HEK293 (cell line): Measurements from ENCODE around the gene RASEF.

Experiments
- CTCF ChIA-PET: fragments of 350-600 bp; formaldehyde crosslinking; extraction: SDS; loops from one replicate; lab custom pipeline; 2021; ENCODE audit warnings: antibody characterized with exemption; lab: Yijun Ruan, JAX
- POLR2A ChIA-PET: fragments of 300-600 bp; formaldehyde crosslinking; extraction: SDS; loops from one replicate; lab custom pipeline; 2020; ENCODE audit warnings: antibody characterized with exemption, inconsistent platforms; lab: Yijun Ruan, JAX
- H3K27ac ChIP-seq: fragments of 200-500 bp; sonication (Bioruptor generic); 2 replicates; pipeline ENCODE4 v1.5.1; 2014; ENCODE audit warnings: low read depth, low read length, control low read depth, inconsistent platforms; ENCODE audit errors: extremely low read depth
- H3K36me3 ChIP-seq, 2 experiments: fragments of 200-500 bp in 1 of 2; sonication (Bioruptor generic) in 1 of 2; 1 replicate in 1 of 2; 2 replicates in 1 of 2; pipeline ENCODE4 v1.5.1; 2014 to 2017; ENCODE audit warnings: inconsistent platforms in 2 of 2, low read length in 2 of 2; ENCODE audit not compliant: control insufficient read depth in 2 of 2, insufficient read depth in 1 of 2
- H3K4me1 ChIP-seq: fragments of 200-500 bp; sonication (Bioruptor generic); 2 replicates; pipeline ENCODE4 v1.5.1; 2014; ENCODE audit warnings: mild to moderate bottlenecking, low read length, inconsistent platforms; ENCODE audit not compliant: control insufficient read depth, insufficient read depth
- H3K4me3 ChIP-seq: 2 replicates; pipeline ENCODE4 v1.5.1; 2011; ENCODE audit warnings: low read depth, mild to moderate bottlenecking, control low read depth, low read length, moderate library complexity
- H3K9me3 ChIP-seq: fragments of 200-500 bp; sonication (Bioruptor generic); 2 replicates; pipeline ENCODE4 v1.5.1; 2014; ENCODE audit warnings: low read depth, low read length, inconsistent platforms; ENCODE audit not compliant: control insufficient read depth, insufficient read depth
- ELK4 ChIP-seq: IDR thresholded peaks from 2 replicates; pipeline ENCODE4 v1.6.1; 2011; ENCODE audit warnings: mild to moderate bottlenecking, low read depth, low read length, borderline replicate concordance
- GLIS1 ChIP-seq: fragments of 450-650 bp; formaldehyde crosslinking; IDR thresholded peaks from 2 replicates; pipeline ENCODE4 v1.5.1; 2016; ENCODE audit warnings: missing biosample characterization, missing genetic modification characterization
- KLF17 ChIP-seq: fragments of 450-650 bp; formaldehyde crosslinking; IDR thresholded peaks from 2 replicates; pipeline ENCODE4 v1.5.1; 2016; ENCODE audit warnings: missing biosample characterization, missing genetic modification characterization
- KLF7 ChIP-seq: fragments of 450-650 bp; formaldehyde crosslinking; IDR thresholded peaks from 2 replicates; pipeline ENCODE4 v1.5.1; 2016; ENCODE audit warnings: missing biosample characterization, missing genetic modification characterization, borderline replicate concordance
- MYNN ChIP-seq: fragments of 450-650 bp; formaldehyde crosslinking; IDR thresholded peaks from 2 replicates; pipeline ENCODE4 v1.5.1; 2016; ENCODE audit warnings: missing biosample characterization, missing genetic modification characterization, borderline replicate concordance
- REST ChIP-seq: fragments of 450-650 bp; formaldehyde crosslinking; IDR thresholded peaks from 2 replicates; pipeline ENCODE4 v1.5.1; 2016; ENCODE audit warnings: missing biosample characterization, missing genetic modification characterization
- SALL2 ChIP-seq: fragments of 450-650 bp; formaldehyde crosslinking; IDR thresholded peaks from 2 replicates; pipeline ENCODE4 v1.5.0; 2017; ENCODE audit warnings: missing biosample characterization, mild to moderate bottlenecking, missing genetic modification characterization, borderline replicate concordance
- SCRT2 ChIP-seq: fragments of 450-650 bp; formaldehyde crosslinking; IDR thresholded peaks from 2 replicates; pipeline ENCODE4 v1.5.1; 2016; ENCODE audit warnings: missing biosample characterization, missing genetic modification characterization
- ZBTB20 ChIP-seq: fragments of 450-650 bp; formaldehyde crosslinking; IDR thresholded peaks from 2 replicates; pipeline ENCODE4 v1.5.1; 2016; ENCODE audit warnings: missing biosample characterization, missing genetic modification characterization
- ZBTB26 ChIP-seq: fragments of 450-650 bp; formaldehyde crosslinking; optimal IDR thresholded peaks from 2 replicates; pipeline ENCODE3; 2016; ENCODE audit warnings: missing biosample characterization, mild to moderate bottlenecking, missing genetic modification characterization
- ZBTB7A ChIP-seq: fragments of 450-650 bp; formaldehyde crosslinking; IDR thresholded peaks from 2 replicates; pipeline ENCODE4 v1.5.1; 2016; ENCODE audit warnings: low read depth, missing biosample characterization, missing genetic modification characterization
- ZNF121 ChIP-seq: fragments of 450-650 bp; formaldehyde crosslinking; IDR thresholded peaks from 2 replicates; pipeline ENCODE4 v1.5.1; 2016; ENCODE audit warnings: missing biosample characterization, missing genetic modification characterization
- ZNF18 ChIP-seq: fragments of 450-650 bp; formaldehyde crosslinking; IDR thresholded peaks from 2 replicates; pipeline ENCODE4 v1.5.1; 2016; ENCODE audit warnings: missing biosample characterization, missing genetic modification characterization
- ZNF202 ChIP-seq: fragments of 450-650 bp; formaldehyde crosslinking; IDR thresholded peaks from 2 replicates; pipeline ENCODE4 v1.5.1; 2016; ENCODE audit warnings: missing biosample characterization, missing genetic modification characterization, borderline replicate concordance
- ZNF311 ChIP-seq: fragments of 450-650 bp; formaldehyde crosslinking; IDR thresholded peaks from 2 replicates; pipeline ENCODE4 v1.5.1; 2017; ENCODE audit warnings: missing biosample characterization, missing genetic modification characterization, borderline replicate concordance
- ZNF341 ChIP-seq: fragments of 450-650 bp; formaldehyde crosslinking; IDR thresholded peaks from 2 replicates; pipeline ENCODE4; 2016; ENCODE audit warnings: low read depth, missing biosample characterization, missing genetic modification characterization
- ZNF391 ChIP-seq: fragments of 450-650 bp; formaldehyde crosslinking; IDR thresholded peaks from 2 replicates; pipeline ENCODE4 v1.5.1; 2016; ENCODE audit warnings: low read depth, missing biosample characterization, missing genetic modification characterization, borderline replicate concordance
- ZNF398 ChIP-seq: fragments of 450-650 bp; formaldehyde crosslinking; IDR thresholded peaks from 2 replicates; pipeline ENCODE4 v1.5.1; 2017; ENCODE audit warnings: missing biosample characterization, missing genetic modification characterization
- ZNF433 ChIP-seq: fragments of 450-650 bp; formaldehyde crosslinking; IDR thresholded peaks from 2 replicates; pipeline ENCODE4 v1.5.1; 2016; ENCODE audit warnings: missing biosample characterization, missing genetic modification characterization, low read depth
- ZNF514 ChIP-seq: fragments of 450-650 bp; formaldehyde crosslinking; IDR thresholded peaks from 2 replicates; pipeline ENCODE4 v1.5.1; 2016; ENCODE audit warnings: missing biosample characterization, missing genetic modification characterization
- ZNF560 ChIP-seq: fragments of 450-650 bp; formaldehyde crosslinking; IDR thresholded peaks from 2 replicates; pipeline ENCODE4 v1.5.1; 2017; ENCODE audit warnings: missing biosample characterization, missing genetic modification characterization, borderline replicate concordance
- ZNF658 ChIP-seq: fragments of 450-650 bp; formaldehyde crosslinking; IDR thresholded peaks from 2 replicates; pipeline ENCODE4; 2016; ENCODE audit warnings: missing biosample characterization, missing genetic modification characterization
- ZSCAN16 ChIP-seq: fragments of 450-650 bp; formaldehyde crosslinking; IDR thresholded peaks from 2 replicates; pipeline ENCODE4 v1.5.1; 2016; ENCODE audit warnings: missing biosample characterization, missing genetic modification characterization

The RASEF gene

GRCh38 chr9:82989929-82990328 lies 73.0 kb downstream of the RASEF start (continued):
- TF ChIP-seq REST (tag by site-specific recombination) = no peak
- no peak for TF ChIP-seq ZNF560
- TF ChIP-seq ZNF514 = no peak
- TF ChIP-seq ZSCAN16 (tag by site-specific recombination) = no peak
- no peak for TF ChIP-seq KLF7 (tag by site-specific recombination)
- TF ChIP-seq MYNN (tag by site-specific recombination) = no peak
- no peak for TF ChIP-seq ELK4
- TF ChIP-seq ZNF121 = no peak
- TF ChIP-seq SALL2 (tag by site-specific recombination) = no peak
- no peak for TF ChIP-seq ZNF658 (tag by site-specific recombination)
- no peak for TF ChIP-seq ZNF433 (tag by site-specific recombination)

GRCh38 chr9:82988488-82988887 lies 74.5 kb downstream of the RASEF start:
- H3K4me1 ChIP-seq = no peaks in the 10 kb centered on the region
- CTCF ChIA-PET = no interaction called here
- H3K27ac ChIP-seq = no peak overlapping the region
- no peaks in the 10 kb centered on the region for H3K9me3 ChIP-seq
- POLR2A ChIA-PET = no interaction called here
- TF ChIP-seq ZBTB7A (tag by site-specific recombination) (no peak), GLIS1 (tag by site-specific recombination) (no peak), ZNF398 (tag by site-specific recombination) (no peak), ZNF391 (tag by site-specific recombination) (no peak)
- no peak overlapping the region for H3K4me3 ChIP-seq
- H3K36me3 ChIP-seq = peaks cover 0 to 73% of the 10 kb centered on the region in 2 experiments; a peak in 2 of 3 replicates

GRCh38 chr9:82987370-82988189 lies 75.4 kb downstream of the RASEF start:
- POLR2A ChIA-PET = no interaction called here
- TF ChIP-seq ZNF341 (tag by site-specific recombination) = no peak
- TF ChIP-seq ZNF18 (tag by site-specific recombination) = no peak
- no peak for TF ChIP-seq ZNF202 (tag by site-specific recombination)
- no peak for TF ChIP-seq KLF17 (tag by site-specific recombination)
- no peak for TF ChIP-seq ZBTB20 (tag by site-specific recombination)
- TF ChIP-seq ZNF311 (tag by site-specific recombination) = no peak
- TF ChIP-seq ZBTB26 (tag by site-specific recombination) = no peak
- TF ChIP-seq SCRT2 (tag by site-specific recombination) = no peak

More at GRCh38 chr9:82987370-82988189, 75.4 kb downstream of the RASEF start:
- H3K4me1 ChIP-seq = no peaks in the 10 kb centered on the region
- CTCF ChIA-PET = no interaction called here
- peaks cover 0 to 66% of the 10 kb centered on the region in 2 experiments; a peak in 2 of 3 replicates for H3K36me3 ChIP-seq
- H3K4me3 ChIP-seq = no peak overlapping the region
- no peak overlapping the region for H3K27ac ChIP-seq
- H3K9me3 ChIP-seq = no peaks in the 10 kb centered on the region
